ENCODE measurements around the gene D2HGDH. TPM values are rescaled to one million over a fixed set of nuclear protein-coding genes. Genes with fewer than 3 reads are reported as not detected.

The D2HGDH gene
- total and polyA plus RNA-seq, 2 of the 8 experiments (the other 6 are each of a cell fraction or from before 2014, with no cell fraction given) = 3.4 to 8.1 TPM

- TF ChIP-seq TCF12 (IDR thresholded peaks at IDR 0.05; ENCODE audit: low read depth, low read length) (no peak), TAF1 (IDR thresholded peaks at IDR 0.05; ENCODE audit: low read depth, low read length) (no peak), SAP30 (IDR thresholded peaks at IDR 0.05; ENCODE audit: insufficient read depth, insufficient replicate concordance, low read length) (no peak), EP300 (IDR thresholded peaks at IDR 0.05; ENCODE audit: borderline replicate concordance in 1 of 2, low read depth in 2 of 2, low read length in 2 of 2) (no peak), USF2 (IDR thresholded peaks at IDR 0.05; ENCODE audit: low read length) (no peak), RNF2 (IDR thresholded peaks at IDR 0.05; ENCODE audit: borderline replicate concordance, low read depth, low read length, missing control alignments, poor library complexity, severe bottlenecking) (no peak)
Observed at GRCh38 chr2:241770185-241770935, 35.9 kb downstream of the D2HGDH start (continued).
